Heart left ventricle (tissue), 16 donors: ENCODE data around the gene TTC38. TPM values are rescaled to one million over a fixed set of nuclear protein-coding genes. Genes with fewer than 3 reads are reported as not detected.

Experiments
- ATAC-seq, 4 donors: fragments of 200-7000 bp; cut with Tn5 transposase; one replicate each; pipeline ENCODE4 v1.9.1; 2020 to 2022; ENCODE audit warnings: moderate library complexity in 4 of 4, mild to moderate bottlenecking in 3 of 4, moderate number of reproducible peaks in 1 of 4
- DNase-seq, 5 donors: peaks; one replicate each; pipeline ENCODE4 v3.0.0-alpha.2; 2020
- H3K27ac ChIP-seq, 12 donors: fragments of 200-600 bp; sonication (generic) in 4 of 12; one replicate each; pipeline versions ENCODE4 v1.5.0 to v1.8.0; 2016 to 2022; ENCODE audit warnings: mild to moderate bottlenecking in 2 of 12
- H3K27me3 ChIP-seq, 9 donors: fragments of 200-600 bp; sonication (generic) in 2 of 9; one replicate each; pipeline versions ENCODE4 v1.5.1 to v1.8.0; 2016 to 2022; ENCODE audit warnings: mild to moderate bottlenecking in 3 of 9
- H3K36me3 ChIP-seq, 9 donors: fragments of 200-600 bp; sonication (generic) in 2 of 9; one replicate each; pipeline versions ENCODE4 v1.5.0 to v1.8.0; 2018 to 2022; ENCODE audit warnings: mild to moderate bottlenecking in 2 of 9
- H3K4me1 ChIP-seq, 12 donors: fragments of 200-600 bp; sonication (generic) in 4 of 12; one replicate each; pipeline versions ENCODE4 v1.5.0 to v1.8.0; 2016 to 2022; ENCODE audit warnings: mild to moderate bottlenecking in 3 of 12
- H3K4me3 ChIP-seq, 12 donors: fragments of 200-600 bp; sonication (generic) in 4 of 12; one replicate each; pipeline versions ENCODE4 v1.5.0 to v1.8.0; 2017 to 2022; ENCODE audit warnings: mild to moderate bottlenecking in 9 of 12, moderate library complexity in 4 of 12
- H3K9me3 ChIP-seq, 12 donors: fragments of 200-600 bp; sonication (generic) in 4 of 12; one replicate each; pipeline versions ENCODE4 v1.5.0 to v1.8.0; 2016 to 2022; ENCODE audit warnings: mild to moderate bottlenecking in 1 of 12
- POLR2A ChIP-seq, 2 donors: fragments of 450-650 bp; IDR thresholded peaks; one replicate each; pipeline ENCODE4 v1.6.1; 2017; ENCODE audit warnings: antibody characterized with exemption in 2 of 2, mild to moderate bottlenecking in 2 of 2, moderate library complexity in 2 of 2
- WGBS, 4 donors: extraction: QIAGEN DNeasy Blood & Tissue Kit in 2 of 4; methylation state at CpG; one replicate each; pipeline versions ENCODE4 v1.1.5 to v1.1.7; 2013 to 2018; 5-methylcytosine and 5-hydroxymethylcytosine counted together
- intact Hi-C, 10 donors: fragments of 100-400 bp; cut with DNase I; formaldehyde crosslinking; loops; one replicate each; pipeline versions ENCODE4 v1.11.1 to v1.14.2; 2022
- polyA plus RNA-seq, 2 donors: library from polyadenylated mRNA; stranded (reverse); fragments of 200-250 nt; gene quantifications; one replicate each; pipeline ENCODE4 v1.2.3, GENCODE V29; 2013
- total RNA-seq, 9 donors: library from RNA; depleted of rRNA in 2 of 9; stranded (reverse); fragments of >200 nt in 2 of 9; fragmentation: NEBNext Ultra II Directional in 3 of 9; extraction: Animal tissue kit (Norgen Biotek cat#: 25700) in 3 of 9; gene quantifications; one replicate each; pipeline versions ENCODE4 v1.1.0 to v1.2.4, GENCODE V29; 2016 to 2023
- TF ChIP-seq, protein P1 (sequence below), 12 donors: fragments of 200-600 bp; sonication (generic) in 4 of 12; IDR thresholded peaks; one replicate each; pipeline versions ENCODE4 v1.5.0 to v1.8.0; 2018 to 2022; ENCODE audit warnings: antibody characterized with exemption in 12 of 12, mild to moderate bottlenecking in 5 of 12
- donor health status: ischemic (EF 13 %, LVEDD 7.1; RV severe dilation, severe dysfunction).
- donor health status: healthy with polysubstance abuse.
- donor health status: DM: no; HTN: yes; CAD: no.
- donor health status: DM: no; HTN: no; CAD: no.
- donor health status: ischemic (EF 25% LVEDD 6.9; RV normal size, moderate dysfunction).
- donor health status: ischemic (EF 25% LVEDD 5.7; RV mildly dilated, moderate dysfunction).
- donor health status: healthy.
- donor health status: DM: yes; HTN: yes; CAD: no.
- donor health status: ischemic (EF 35%, LVEDD 5.7; RV mildly dilated, moderate dysfunction).
- donor health status: nonischemic (EF 11% LVEDD 7.7; RV severe dilation, severe dysfunction).
- donor health status: DM: yes; HTN: yes; CAD: no.
- donor health status: PGD.
- donor health status: ischemic (EF 29% LVEDD 5.4; RV normal size, mild dysfunction).
- donor health status: nonischemic (EF 23%, LVEDD 6.1; RV moderate dilation, normal function).

TTC38 gene
- total and polyA plus RNA-seq, 11 donors, result 15.5 to 72.4 (median 25.3) TPM

DNA sequence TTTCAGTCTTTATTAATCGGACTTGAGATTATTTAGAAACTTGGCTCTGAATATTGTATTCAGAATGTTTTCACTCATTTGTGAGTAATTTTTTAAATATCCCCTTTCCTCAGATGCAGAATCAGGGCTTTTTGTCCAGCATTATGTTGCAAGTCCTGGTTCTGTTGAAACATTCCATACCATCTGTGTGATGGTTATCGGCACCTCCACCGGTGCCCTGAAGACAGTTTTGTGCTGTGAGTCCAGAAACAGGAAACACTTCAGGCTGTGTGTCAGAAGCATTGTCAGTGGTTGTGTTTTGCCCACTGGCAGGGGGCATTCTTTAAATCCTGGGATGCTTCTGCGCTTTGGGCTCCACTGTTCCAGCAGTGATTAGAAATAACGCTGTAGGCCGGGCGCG is 38.1 kb upstream of the TTC38 start:
- H3K4me3 ChIP-seq, result no peak overlapping the region
- H3K27ac ChIP-seq, result no peak overlapping the region
- 89 to 91% (median 91%) methylated on average over 8 of the region's 8 CpGs for WGBS, 4 donors
- TF ChIP-seq, protein P1, sequence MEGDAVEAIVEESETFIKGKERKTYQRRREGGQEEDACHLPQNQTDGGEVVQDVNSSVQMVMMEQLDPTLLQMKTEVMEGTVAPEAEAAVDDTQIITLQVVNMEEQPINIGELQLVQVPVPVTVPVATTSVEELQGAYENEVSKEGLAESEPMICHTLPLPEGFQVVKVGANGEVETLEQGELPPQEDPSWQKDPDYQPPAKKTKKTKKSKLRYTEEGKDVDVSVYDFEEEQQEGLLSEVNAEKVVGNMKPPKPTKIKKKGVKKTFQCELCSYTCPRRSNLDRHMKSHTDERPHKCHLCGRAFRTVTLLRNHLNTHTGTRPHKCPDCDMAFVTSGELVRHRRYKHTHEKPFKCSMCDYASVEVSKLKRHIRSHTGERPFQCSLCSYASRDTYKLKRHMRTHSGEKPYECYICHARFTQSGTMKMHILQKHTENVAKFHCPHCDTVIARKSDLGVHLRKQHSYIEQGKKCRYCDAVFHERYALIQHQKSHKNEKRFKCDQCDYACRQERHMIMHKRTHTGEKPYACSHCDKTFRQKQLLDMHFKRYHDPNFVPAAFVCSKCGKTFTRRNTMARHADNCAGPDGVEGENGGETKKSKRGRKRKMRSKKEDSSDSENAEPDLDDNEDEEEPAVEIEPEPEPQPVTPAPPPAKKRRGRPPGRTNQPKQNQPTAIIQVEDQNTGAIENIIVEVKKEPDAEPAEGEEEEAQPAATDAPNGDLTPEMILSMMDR (IDR thresholded peaks at IDR 0.05), result no peak
- TF ChIP-seq POLR2A (IDR thresholded peaks at IDR 0.05), result no peak
- ATAC-seq (no peak), DNase-seq (no peak)
- H3K4me1 ChIP-seq, result peaks cover 0 to 24% (median 9%) of the 10 kb centered on the region in 12 donors
- intact Hi-C loops, result no loop called here
- no peaks in the 10 kb centered on the region for H3K9me3 ChIP-seq
- H3K27me3 ChIP-seq, result no peaks in the 10 kb centered on the region
- peaks cover 0 to 51% (median 24%) of the 10 kb centered on the region in 9 donors for H3K36me3 ChIP-seq

DNA sequence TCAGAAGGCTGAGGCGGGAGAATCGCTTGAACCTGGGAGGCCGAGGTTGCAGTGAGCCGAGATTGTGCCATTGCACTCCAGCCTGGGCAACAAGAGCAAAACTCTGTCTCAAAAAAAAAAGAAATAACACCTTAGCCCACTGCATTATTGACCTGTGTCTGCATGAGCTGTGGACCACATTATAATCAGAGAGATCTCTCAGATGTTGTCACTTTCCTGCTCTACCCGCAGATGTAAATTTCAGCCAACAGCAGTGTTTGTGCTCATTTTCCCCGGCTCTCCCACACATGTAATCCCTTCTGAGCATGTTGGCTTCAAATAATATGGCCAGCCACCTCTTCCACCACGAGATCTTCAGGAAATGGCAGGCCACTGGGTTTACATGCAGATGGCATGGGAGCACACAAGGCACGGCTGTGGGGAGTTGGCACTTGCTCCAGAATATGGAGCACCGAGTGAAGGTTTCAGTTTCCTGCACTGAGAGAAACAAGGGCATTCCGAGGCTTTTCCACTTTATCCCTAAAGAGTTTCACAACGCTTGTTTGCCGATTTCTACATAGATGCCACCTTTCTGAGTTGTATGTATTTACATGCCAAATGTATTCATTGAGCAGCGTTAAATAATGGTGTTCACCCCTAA is 37.4 kb upstream of the TTC38 start:
- no peaks in the 10 kb centered on the region for H3K27me3 ChIP-seq
- ATAC-seq (no peak), DNase-seq (no peak)
- 77 to 92% (median 89%) methylated on average over 13 of the region's 13 CpGs for WGBS, 4 donors
- no peak overlapping the region for H3K27ac ChIP-seq
- intact Hi-C loops, result no loop called here
- H3K36me3 ChIP-seq, result peaks cover 0 to 58% (median 27%) of the 10 kb centered on the region in 9 donors
- H3K9me3 ChIP-seq, result no peaks in the 10 kb centered on the region
- no peak for TF ChIP-seq POLR2A (IDR thresholded peaks at IDR 0.05)
- TF ChIP-seq, protein P1 (IDR thresholded peaks at IDR 0.05), result no peak
- H3K4me3 ChIP-seq, result no peak overlapping the region
- H3K4me1 ChIP-seq, result peaks cover 0 to 24% (median 9%) of the 10 kb centered on the region in 12 donors

DNA sequence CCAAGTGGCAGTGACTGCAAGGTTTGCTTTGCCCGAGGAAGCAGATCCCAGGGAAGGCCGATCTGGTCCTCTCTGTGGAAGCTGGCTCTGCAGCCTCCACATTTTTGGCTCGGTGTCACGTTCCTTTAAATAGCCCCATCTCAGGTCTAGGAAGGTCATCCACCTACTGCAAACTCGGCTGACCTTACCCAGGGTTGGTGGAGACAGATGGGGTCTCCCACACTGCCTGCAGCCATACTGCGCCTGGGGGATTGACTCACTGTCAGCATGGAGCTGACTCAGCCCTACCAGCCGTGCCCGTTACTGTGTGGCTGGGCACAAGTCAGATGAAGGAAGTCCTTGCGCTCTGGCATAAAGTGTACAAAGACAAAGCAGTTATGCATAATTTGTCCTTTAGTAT is 34.6 kb upstream of the TTC38 start:
- TF ChIP-seq POLR2A (IDR thresholded peaks at IDR 0.05), result no peak
- TF ChIP-seq, protein P1 (IDR thresholded peaks at IDR 0.05), result no peak
- Histone ChIP-seq H3K4me3 (no peak overlapping the region), H3K36me3 (peaks cover 0 to 70% (median 43%) of the 10 kb centered on the region in 9 donors), H3K4me1 (peaks cover 0 to 39% (median 13%) of the 10 kb centered on the region in 12 donors), H3K27ac (peak overlapping the region in 11 of 12 donors; percentile 48 to 86 (median 68)), H3K27me3 (no peaks in the 10 kb centered on the region), H3K9me3 (no peaks in the 10 kb centered on the region)
- DNase-seq, result peak; percentile 63 to 84 (median 76)
- peak; percentile 72 to 93 (median 88) for ATAC-seq
- intact Hi-C loops, result no loop called here
- WGBS, 4 donors, result 27 to 40% (median 31%) methylated on average over 9 of the region's 9 CpGs

DNA sequence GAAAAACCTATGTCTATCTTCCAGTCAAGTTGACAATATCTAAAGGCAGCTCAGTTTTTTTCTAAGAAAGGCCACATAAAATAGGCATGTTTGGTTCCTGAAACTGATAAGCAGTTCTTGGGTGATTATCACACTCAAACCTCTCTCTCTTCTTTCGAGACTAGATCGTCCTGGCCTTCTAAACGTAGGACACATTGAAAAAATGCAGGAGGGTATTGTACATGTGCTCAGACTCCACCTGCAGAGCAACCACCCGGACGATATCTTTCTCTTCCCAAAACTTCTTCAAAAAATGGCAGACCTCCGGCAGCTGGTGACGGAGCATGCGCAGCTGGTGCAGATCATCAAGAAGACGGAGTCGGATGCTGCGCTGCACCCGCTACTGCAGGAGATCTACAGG is 32.8 kb upstream of the TTC38 start:
- Histone ChIP-seq H3K4me1 (peaks cover 0 to 51% (median 15%) of the 10 kb centered on the region in 12 donors), H3K27ac (peak overlapping the region in 3 of 12 donors; percentile 69 to 86 (median 70)), H3K27me3 (no peaks in the 10 kb centered on the region), H3K9me3 (no peaks in the 10 kb centered on the region), H3K4me3 (no peak overlapping the region), H3K36me3 (peaks cover 0 to 69% (median 50%) of the 10 kb centered on the region in 9 donors)
- intact Hi-C loops, result loop anchor here in 1 of 10 donors (5.0 kb wide), 1 partner anchor 38 kb away; no protein-coding TSS in a partner anchor
- DNase-seq (no peak), ATAC-seq (no peak)
- no peak for TF ChIP-seq POLR2A (IDR thresholded peaks at IDR 0.05)
- TF ChIP-seq, protein P1 (IDR thresholded peaks at IDR 0.05), result no peak
- 90% methylated on average over 12 of the region's 12 CpGs for WGBS, 4 donors
